Muscle layer of colon (tissue), 2 donors: ENCODE results near the gene SPIN1.
A peak's percentile ranks its signal among the peaks of the same experiment; 100 is the strongest.
"Not testable (repeated sequence)": the region's sequence is repeated elsewhere in the genome, so short reads cannot be mapped to it uniquely, and the experiment has no call there.

Experiments
- H3K27ac ChIP-seq: one replicate; pipeline ENCODE4 v1.7.0; 2013; ENCODE audit warnings: low read depth, mild to moderate bottlenecking, low read length, moderate library complexity
- H3K27me3 ChIP-seq, 2 donors: one replicate each; pipeline ENCODE4 v1.7.0; 2013; ENCODE audit warnings: low read length in 2 of 2, mild to moderate bottlenecking in 2 of 2; ENCODE audit not compliant: insufficient read depth in 2 of 2, control insufficient read depth in 1 of 2
- H3K36me3 ChIP-seq: one replicate; pipeline ENCODE4 v1.7.0; 2013; ENCODE audit warnings: mild to moderate bottlenecking, low read length; ENCODE audit not compliant: insufficient read depth
- H3K4me1 ChIP-seq: one replicate; pipeline ENCODE4 v1.7.0; 2013; ENCODE audit warnings: mild to moderate bottlenecking, low read length; ENCODE audit not compliant: insufficient read depth
- H3K4me3 ChIP-seq, 2 donors: one replicate each; pipeline ENCODE4 v1.7.0; 2013; ENCODE audit warnings: low read length in 2 of 2, low read depth in 1 of 2, mild to moderate bottlenecking in 1 of 2, moderate library complexity in 1 of 2
- H3K9ac ChIP-seq: one replicate; pipeline ENCODE4 v1.7.0; 2013; ENCODE audit warnings: low read length
- H3K9me3 ChIP-seq: one replicate; pipeline ENCODE4 v1.7.0; 2013; ENCODE audit warnings: mild to moderate bottlenecking, low read length
- donor health status: abdominal sarcoma.
- donor health status: Adenocarcinoma of cecum.

Gene SPIN1

GRCh38 chr9:88370346-88370745 is 17.9 kb upstream of the SPIN1 start:
- Histone ChIP-seq H3K4me1 (no peaks in the 10 kb centered on the region), H3K27me3 (no peaks in the 10 kb centered on the region), H3K9me3 (no peaks in the 10 kb centered on the region), H3K9ac (no peak overlapping the region), H3K27ac (no peak overlapping the region), H3K4me3 (no peak overlapping the region), H3K36me3 (no peaks in the 10 kb centered on the region)

- Histone ChIP-seq H3K27me3 (no peaks in the 10 kb centered on the region), H3K4me3 (no peak overlapping the region), H3K4me1 (no peaks in the 10 kb centered on the region), H3K9ac (no peak overlapping the region), H3K9me3 (no peaks in the 10 kb centered on the region), H3K27ac (no peak overlapping the region), H3K36me3 (no peaks in the 10 kb centered on the region)
These were observed 16.1 kb upstream of the SPIN1 start for GRCh38 chr9:88372103-88372654.

GRCh38 chr9:88373045-88373444 is 15.2 kb upstream of the SPIN1 start:
- Histone ChIP-seq H3K9me3 (no peaks in the 10 kb centered on the region), H3K9ac (no peak overlapping the region), H3K27ac (no peak overlapping the region), H3K4me3 (no peak overlapping the region), H3K4me1 (no peaks in the 10 kb centered on the region), H3K36me3 (no peaks in the 10 kb centered on the region), H3K27me3 (no peaks in the 10 kb centered on the region)

GRCh38 chr9:88378317-88378716 is 9.9 kb upstream of the SPIN1 start:
- Histone ChIP-seq H3K9me3 (no peaks in the 10 kb centered on the region), H3K4me1 (no peaks in the 10 kb centered on the region), H3K9ac (no peak overlapping the region), H3K27me3 (no peaks in the 10 kb centered on the region), H3K4me3 (no peak overlapping the region), H3K36me3 (no peaks in the 10 kb centered on the region), H3K27ac (no peak overlapping the region)

- Histone ChIP-seq H3K9ac (no peak overlapping the region), H3K27ac (no peak overlapping the region), H3K4me1 (no peaks in the 10 kb centered on the region), H3K36me3 (no peaks in the 10 kb centered on the region), H3K9me3 (no peaks in the 10 kb centered on the region), H3K4me3 (no peak overlapping the region), H3K27me3 (no peaks in the 10 kb centered on the region)
These were observed 8.9 kb upstream of the SPIN1 start for GRCh38 chr9:88379352-88379751.

GRCh38 chr9:88380118-88380517 is 8.1 kb upstream of the SPIN1 start:
- no peaks in the 10 kb centered on the region for H3K36me3 ChIP-seq
- H3K9ac ChIP-seq = no peak overlapping the region
- H3K4me3 ChIP-seq = no peak overlapping the region
- no peak overlapping the region for H3K27ac ChIP-seq
- no peaks in the 10 kb centered on the region for H3K4me1 ChIP-seq
- no peaks in the 10 kb centered on the region for H3K27me3 ChIP-seq
- H3K9me3 ChIP-seq = no peaks in the 10 kb centered on the region

- H3K9ac ChIP-seq, H3K9me3 ChIP-seq, H3K4me1 ChIP-seq, H3K27ac ChIP-seq, H3K27me3 ChIP-seq, H3K36me3 ChIP-seq, H3K4me3 ChIP-seq: not testable (repeated sequence)
These were observed 6.9 kb upstream of the SPIN1 start for GRCh38 chr9:88381322-88381721.

- H3K9me3 ChIP-seq = no peaks in the 10 kb centered on the region
- no peaks in the 10 kb centered on the region for H3K27me3 ChIP-seq
- H3K4me3 ChIP-seq = no peak overlapping the region
- no peaks in the 10 kb centered on the region for H3K36me3 ChIP-seq
- H3K27ac ChIP-seq = no peak overlapping the region
- no peak overlapping the region for H3K9ac ChIP-seq
- H3K4me1 ChIP-seq = no peaks in the 10 kb centered on the region
These were observed 5.1 kb upstream of the SPIN1 start for GRCh38 chr9:88383176-88383575.

- H3K4me3 ChIP-seq, H3K9me3 ChIP-seq, H3K9ac ChIP-seq, H3K36me3 ChIP-seq, H3K27me3 ChIP-seq, H3K4me1 ChIP-seq, H3K27ac ChIP-seq: not testable (repeated sequence)
These were observed 2.1 kb upstream of the SPIN1 start for GRCh38 chr9:88386137-88386536.

- peak overlapping the region; percentile 66 to 70 for H3K4me3 ChIP-seq
- H3K4me1 ChIP-seq = peaks cover 17% of the 10 kb centered on the region
- no peaks in the 10 kb centered on the region for H3K9me3 ChIP-seq
- H3K9ac ChIP-seq = peak overlapping the region; percentile 42
- H3K27ac ChIP-seq = peak overlapping the region; percentile 57
- H3K27me3 ChIP-seq = no peaks in the 10 kb centered on the region
- H3K36me3 ChIP-seq = no peaks in the 10 kb centered on the region
These were observed 1.1 kb upstream of the SPIN1 start for GRCh38 chr9:88387036-88387551.

- Histone ChIP-seq H3K4me1 (peaks cover 23% of the 10 kb centered on the region), H3K27ac (peak overlapping the region; percentile 57), H3K27me3 (no peaks in the 10 kb centered on the region), H3K4me3 (peak overlapping the region; percentile 66 to 70), H3K36me3 (no peaks in the 10 kb centered on the region), H3K9ac (peak overlapping the region; percentile 42), H3K9me3 (no peaks in the 10 kb centered on the region)
These were observed 567 bp upstream of the SPIN1 start for GRCh38 chr9:88387552-88388202.
